ENCODE data around the gene CCDC102A.

GRCh38 chr16:57528499-57529390, 7.6 kb downstream of the CCDC102A start:
- TF ChIP-seq CTCF (conservative IDR thresholded peaks at IDR 0.05) (no peak), ZFX (IDR thresholded peaks at IDR 0.05) (no peak)

Measured in C4-2B (cell line).